ENCODE measurements around the gene PTGES. TPM values are rescaled to one million over a fixed set of nuclear protein-coding genes. Genes with fewer than 3 reads are reported as not detected.
A peak's percentile ranks its signal among the peaks of the same experiment; 100 is the strongest.
"Not testable (repeated sequence)": the region's sequence is repeated elsewhere in the genome, so short reads cannot be mapped to it uniquely, and the experiment has no call there.

PTGES gene
- total and polyA plus RNA-seq, 7 donors: 0.92 to 10.2 (median 3.9) TPM

- intact Hi-C loops (cut with DNase I): no loop called here
- TF ChIP-seq POLR2A (IDR thresholded peaks at IDR 0.05) (no peak), EP300 (IDR thresholded peaks at IDR 0.05) (no peak), POLR2AphosphoS5 (IDR thresholded peaks at IDR 0.05) (no peak), CTCF (IDR thresholded peaks at IDR 0.05) (no peak)
These were observed 33.6 kb upstream of the PTGES start for GRCh38 chr9:129786481-129786880.

GRCh38 chr9:129785866-129786265 is 33.0 kb upstream of the PTGES start:
- TF ChIP-seq CTCF (IDR thresholded peaks at IDR 0.05): no peak
- no peak for TF ChIP-seq POLR2A (IDR thresholded peaks at IDR 0.05)
- TF ChIP-seq EP300 (IDR thresholded peaks at IDR 0.05): no peak
- TF ChIP-seq POLR2AphosphoS5 (IDR thresholded peaks at IDR 0.05): no peak
- DNase-seq: no peak
- no peaks in the 10 kb centered on the region for H3K4me1 ChIP-seq
- intact Hi-C loops (cut with DNase I): no loop called here
- WGBS, 2 donors: 87 to 91% methylated on average over 1 of the region's 1 CpG
- no peak overlapping the region for H3K4me3 ChIP-seq
- no peaks in the 10 kb centered on the region for H3K9me3 ChIP-seq
- H3K27me3 ChIP-seq: peaks cover 0 to 3% (median 0%) of the 10 kb centered on the region in 3 donors
- no peak overlapping the region for H3K27ac ChIP-seq
- H3K36me3 ChIP-seq: no peaks in the 10 kb centered on the region

More at GRCh38 chr9:129786481-129786880, 33.6 kb upstream of the PTGES start:
- Histone ChIP-seq H3K27ac (no peak overlapping the region), H3K4me1 (no peaks in the 10 kb centered on the region), H3K4me3 (no peak overlapping the region), H3K36me3 (no peaks in the 10 kb centered on the region), H3K9me3 (no peaks in the 10 kb centered on the region), H3K27me3 (peaks cover 0 to 3% (median 0%) of the 10 kb centered on the region in 3 donors)
- no peak for DNase-seq
- 41 to 80% methylated on average over 10 of the region's 10 CpGs for WGBS, 2 donors

GRCh38 chr9:129784970-129785369 is 32.1 kb upstream of the PTGES start:
- H3K4me1 ChIP-seq; H3K9me3 ChIP-seq; DNase-seq; H3K4me3 ChIP-seq; H3K36me3 ChIP-seq; intact Hi-C loops (cut with DNase I); H3K27ac ChIP-seq; H3K27me3 ChIP-seq: not testable (repeated sequence)
- WGBS, 2 donors: 73 to 76% methylated on average over 11 of the region's 11 CpGs

GRCh38 chr9:129783516-129784361 is 30.9 kb upstream of the PTGES start:
- DNase-seq: peak; percentile 85
- Histone ChIP-seq H3K27me3 (peaks cover 0 to under 1% (median 0%) of the 10 kb centered on the region in 3 donors), H3K27ac (no peak overlapping the region), H3K9me3 (no peaks in the 10 kb centered on the region), H3K4me1 (no peaks in the 10 kb centered on the region), H3K36me3 (no peaks in the 10 kb centered on the region), H3K4me3 (no peak overlapping the region)
- WGBS, 2 donors: 28 to 37% methylated on average over 14 of the region's 14 CpGs
- intact Hi-C loops (cut with DNase I): loop anchor here (1.0 to 2.0 kb wide), 3 partner anchors 45 to 653 kb away; partner anchors contain the start of gene ASB6
- TF ChIP-seq POLR2AphosphoS5 (IDR thresholded peaks at IDR 0.05): no peak
- peak; percentile 77 to 92 (median 90) for TF ChIP-seq CTCF (IDR thresholded peaks at IDR 0.05)
- no peak for TF ChIP-seq POLR2A (IDR thresholded peaks at IDR 0.05)
- no peak for TF ChIP-seq EP300 (IDR thresholded peaks at IDR 0.05)

GRCh38 chr9:129781981-129782380 is 29.1 kb upstream of the PTGES start:
- WGBS, 2 donors: 70 to 82% methylated on average over 5 of the region's 5 CpGs
- TF ChIP-seq CTCF (IDR thresholded peaks at IDR 0.05) (no peak), EP300 (IDR thresholded peaks at IDR 0.05) (no peak), POLR2AphosphoS5 (IDR thresholded peaks at IDR 0.05) (no peak)
- peaks cover 0 to 11% (median 10%) of the 10 kb centered on the region in 4 donors for H3K4me1 ChIP-seq
- H3K4me3 ChIP-seq: no peak overlapping the region
- H3K27ac ChIP-seq: no peak overlapping the region
- DNase-seq: no peak
- no peaks in the 10 kb centered on the region for H3K27me3 ChIP-seq
- H3K36me3 ChIP-seq: no peaks in the 10 kb centered on the region
- H3K9me3 ChIP-seq: no peaks in the 10 kb centered on the region
- intact Hi-C loops (cut with DNase I): loop anchor here (2.0 kb wide), 1 partner anchor 651 kb away; no protein-coding TSS in a partner anchor

Measured in sigmoid colon (tissue), 7 donors.